ENCODE results near the gene ZNF740. TPM values are rescaled to one million over a fixed set of nuclear protein-coding genes. Genes with fewer than 3 reads are reported as not detected.

Gene ZNF740
- total and polyA plus RNA-seq, 2 donors (not counting 1 experiment from before 2014, with no cell fraction given) = 35.9 to 117 TPM

DNA sequence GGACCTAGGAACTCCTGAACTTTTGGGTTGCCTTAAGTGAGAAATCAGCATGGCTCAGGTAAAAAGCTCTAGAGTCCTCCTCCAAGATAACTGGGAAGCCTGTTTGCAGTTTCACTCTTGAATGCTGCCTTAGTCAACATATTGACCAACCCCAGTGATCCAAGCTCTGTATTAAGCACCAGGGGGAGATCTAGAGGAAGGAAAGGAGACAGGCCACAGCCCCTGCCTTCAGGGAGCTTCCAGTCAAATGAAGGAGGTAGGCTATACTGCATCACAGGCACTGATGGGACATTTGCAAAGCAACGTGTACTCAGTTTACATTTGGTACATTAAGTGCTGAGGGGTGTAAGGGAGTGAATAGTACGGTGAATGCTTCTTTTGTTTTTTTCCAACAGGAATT is 1.4 kb downstream of the ZNF740 start:
- peak overlapping the region; percentile 12 for H3K27ac Mint-ChIP-seq
- Histone ChIP-seq H3K9me3 (ENCODE audit: control extremely low read depth in 1 of 3, control insufficient read depth in 2 of 3, insufficient read depth in 1 of 3, low read length in 2 of 3) (no peaks in the 10 kb centered on the region), H3K4me3 (ENCODE audit: control extremely low read depth in 1 of 5, extremely low read depth in 1 of 5, insufficient read depth in 1 of 5, low read depth in 2 of 5, low read length in 4 of 5) (peak overlapping the region in 2 of 5 experiments; percentile 87 to 92), H3K79me2 (ENCODE audit: control insufficient read depth, insufficient read depth, low read length) (peaks cover 43% of the 10 kb centered on the region), H4K20me1 (ENCODE audit: control insufficient read depth, insufficient read depth, low read length, poor library complexity, severe bottlenecking) (peaks cover 59% of the 10 kb centered on the region), H3K4me2 (replicated peaks; ENCODE audit: low read depth, low read length, poor library complexity, severe bottlenecking) (peak overlapping the region; percentile 77), H3K4me1 (ENCODE audit: control insufficient read depth in 2 of 2, insufficient read depth in 2 of 2, low read length in 2 of 2) (peaks cover 28 to 38% of the 10 kb centered on the region in 2 donors), H2AFZ (ENCODE audit: insufficient read depth, low read depth, low read length, poor library complexity, severe bottlenecking) (no peak overlapping the region), H3K9ac (ENCODE audit: low read length) (peak overlapping the region; percentile 78), H3K27ac (ENCODE audit: low read length in 2 of 2) (peak overlapping the region in 1 of 2 donors; percentile 23), H3K36me3 (replicated peaks in 1 of 2; ENCODE audit: control extremely low read depth in 1 of 2, control insufficient read depth in 1 of 2, extremely low read depth in 1 of 2, insufficient read depth in 2 of 2, low read length in 1 of 2) (peaks cover 6 to 52% of the 10 kb centered on the region in 2 experiments), H3K27me3 (replicated peaks in 1 of 4; ENCODE audit: control extremely low read depth in 1 of 4, control insufficient read depth in 3 of 4, insufficient read depth in 4 of 4, low read length in 3 of 4) (no peaks in the 10 kb centered on the region)
- intact Hi-C loops (cut with micrococcal nuclease) = loop anchor here (2.0 to 5.0 kb wide), 5 partner anchors 17 to 319 kb away; partner anchors contain the start of genes ITGB7, PCBP2 and TARBP2
- DNase-seq (no peak), ATAC-seq (ENCODE audit: low read depth) (no peak)
- no peaks in the 10 kb centered on the region for H3K9me3 Mint-ChIP-seq (ENCODE audit: insufficient read depth)
- 93% methylated on average over 2 of the region's 2 CpGs for WGBS (ENCODE audit: insufficient coverage)
- H3K27me3 Mint-ChIP-seq = no peaks in the 10 kb centered on the region
- H3K4me1 Mint-ChIP-seq = peaks cover 54% of the 10 kb centered on the region
- TF ChIP-seq EZH2 (IDR thresholded peaks at IDR 0.05; ENCODE audit: borderline replicate concordance, insufficient read depth, low read depth, low read length, poor library complexity, severe bottlenecking) = no peak
- TF ChIP-seq, protein P1, sequence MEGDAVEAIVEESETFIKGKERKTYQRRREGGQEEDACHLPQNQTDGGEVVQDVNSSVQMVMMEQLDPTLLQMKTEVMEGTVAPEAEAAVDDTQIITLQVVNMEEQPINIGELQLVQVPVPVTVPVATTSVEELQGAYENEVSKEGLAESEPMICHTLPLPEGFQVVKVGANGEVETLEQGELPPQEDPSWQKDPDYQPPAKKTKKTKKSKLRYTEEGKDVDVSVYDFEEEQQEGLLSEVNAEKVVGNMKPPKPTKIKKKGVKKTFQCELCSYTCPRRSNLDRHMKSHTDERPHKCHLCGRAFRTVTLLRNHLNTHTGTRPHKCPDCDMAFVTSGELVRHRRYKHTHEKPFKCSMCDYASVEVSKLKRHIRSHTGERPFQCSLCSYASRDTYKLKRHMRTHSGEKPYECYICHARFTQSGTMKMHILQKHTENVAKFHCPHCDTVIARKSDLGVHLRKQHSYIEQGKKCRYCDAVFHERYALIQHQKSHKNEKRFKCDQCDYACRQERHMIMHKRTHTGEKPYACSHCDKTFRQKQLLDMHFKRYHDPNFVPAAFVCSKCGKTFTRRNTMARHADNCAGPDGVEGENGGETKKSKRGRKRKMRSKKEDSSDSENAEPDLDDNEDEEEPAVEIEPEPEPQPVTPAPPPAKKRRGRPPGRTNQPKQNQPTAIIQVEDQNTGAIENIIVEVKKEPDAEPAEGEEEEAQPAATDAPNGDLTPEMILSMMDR (IDR thresholded peaks at IDR 0.05) = no peak
- ChIA-PET CTCF (interaction anchor here (0.6 to 7.6 kb wide), 10 partner anchors 13 to 116 kb away, joined by 3 to 56 read pairs (median 10); partner anchors contain the start of genes ESPL1 and PFDN5), POLR2A (interaction anchor here (1.0 to 2.2 kb wide), 5 partner anchors 9 to 176 kb away, joined by 3 to 8 read pairs (median 4); partner anchors contain the start of gene EIF4B)
- H3K4me3 Mint-ChIP-seq = peak overlapping the region; percentile 95

DNA sequence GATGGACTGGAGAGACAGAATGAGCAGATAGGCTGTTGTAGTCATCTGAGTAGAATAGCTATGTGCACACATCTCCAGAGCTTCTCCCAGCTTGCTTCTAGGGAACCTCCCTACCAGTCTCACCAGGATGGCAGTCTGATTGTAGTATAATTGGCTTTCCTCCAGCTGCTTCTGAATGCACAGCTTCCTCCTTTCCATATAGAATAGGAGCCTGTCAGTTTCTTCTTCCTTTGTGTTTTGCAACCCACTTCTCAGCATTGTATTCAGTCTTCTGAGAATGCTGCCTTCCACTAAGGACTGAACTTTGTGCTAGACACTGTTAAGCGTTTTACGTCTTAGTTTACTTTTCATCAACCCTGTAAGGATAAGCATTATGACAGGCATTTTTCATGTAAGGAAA is 2.4 kb downstream of the ZNF740 start:
- peak overlapping the region; percentile 41 for H3K27ac Mint-ChIP-seq
- H3K9me3 Mint-ChIP-seq (ENCODE audit: insufficient read depth) = no peaks in the 10 kb centered on the region
- Histone ChIP-seq H3K9me3 (ENCODE audit: control extremely low read depth in 1 of 3, control insufficient read depth in 2 of 3, insufficient read depth in 1 of 3, low read length in 2 of 3) (no peaks in the 10 kb centered on the region), H3K4me2 (replicated peaks; ENCODE audit: low read depth, low read length, poor library complexity, severe bottlenecking) (peak overlapping the region; percentile 77), H3K4me1 (ENCODE audit: control insufficient read depth in 2 of 2, insufficient read depth in 2 of 2, low read length in 2 of 2) (peaks cover 28 to 38% of the 10 kb centered on the region in 2 donors), H3K27ac (ENCODE audit: low read length in 2 of 2) (no peak overlapping the region), H3K36me3 (replicated peaks in 1 of 2; ENCODE audit: control extremely low read depth in 1 of 2, control insufficient read depth in 1 of 2, extremely low read depth in 1 of 2, insufficient read depth in 2 of 2, low read length in 1 of 2) (peaks cover 6 to 61% of the 10 kb centered on the region in 2 experiments), H3K4me3 (ENCODE audit: control extremely low read depth in 1 of 5, extremely low read depth in 1 of 5, insufficient read depth in 1 of 5, low read depth in 2 of 5, low read length in 4 of 5) (no peak overlapping the region), H3K27me3 (replicated peaks in 1 of 4; ENCODE audit: control extremely low read depth in 1 of 4, control insufficient read depth in 3 of 4, insufficient read depth in 4 of 4, low read length in 3 of 4) (no peaks in the 10 kb centered on the region), H4K20me1 (ENCODE audit: control insufficient read depth, insufficient read depth, low read length, poor library complexity, severe bottlenecking) (peaks cover 68% of the 10 kb centered on the region), H3K9ac (ENCODE audit: low read length) (no peak overlapping the region), H2AFZ (ENCODE audit: insufficient read depth, low read depth, low read length, poor library complexity, severe bottlenecking) (no peak overlapping the region), H3K79me2 (ENCODE audit: control insufficient read depth, insufficient read depth, low read length) (peaks cover 43% of the 10 kb centered on the region)
- ChIA-PET CTCF (interaction anchor here (1.3 to 7.6 kb wide), 6 partner anchors 16 to 117 kb away, joined by 4 to 56 read pairs (median 34); partner anchors contain the start of genes ESPL1 and PFDN5), POLR2A (interaction anchor here (1.1 kb wide), 1 partner anchor 19 kb away, joined by 4 read pairs; no protein-coding TSS in a partner anchor)
- H3K27me3 Mint-ChIP-seq = no peaks in the 10 kb centered on the region
- no peak for ATAC-seq (ENCODE audit: low read depth)
- DNase-seq = no peak
- H3K4me3 Mint-ChIP-seq = peak overlapping the region; percentile 95
- intact Hi-C loops (cut with micrococcal nuclease) = loop anchor here (5.0 kb wide), 1 partner anchor 269 kb away; the partner anchor contains the start of gene PCBP2
- TF ChIP-seq EZH2 (IDR thresholded peaks at IDR 0.05; ENCODE audit: borderline replicate concordance, insufficient read depth, low read depth, low read length, poor library complexity, severe bottlenecking) = no peak
- TF ChIP-seq, protein P1 (IDR thresholded peaks at IDR 0.05) = no peak
- WGBS (ENCODE audit: insufficient coverage) = no CpG with 5 or more reads among the region's 2 CpGs
- peaks cover 54% of the 10 kb centered on the region for H3K4me1 Mint-ChIP-seq

All from B cell (primary cell).